CD4-positive, alpha-beta T cell treated with Interleukin-10 for 1 hour (primary cell): ENCODE data around the gene RYR2.
"Not testable (repeated sequence)": the region's sequence is repeated elsewhere in the genome, so short reads cannot be mapped to it uniquely, and the experiment has no call there.

Source experiments
- DNase-seq: peaks from one replicate; pipeline ENCODE4 v3.0.0-alpha.2; 2020

Gene RYR2

DNA sequence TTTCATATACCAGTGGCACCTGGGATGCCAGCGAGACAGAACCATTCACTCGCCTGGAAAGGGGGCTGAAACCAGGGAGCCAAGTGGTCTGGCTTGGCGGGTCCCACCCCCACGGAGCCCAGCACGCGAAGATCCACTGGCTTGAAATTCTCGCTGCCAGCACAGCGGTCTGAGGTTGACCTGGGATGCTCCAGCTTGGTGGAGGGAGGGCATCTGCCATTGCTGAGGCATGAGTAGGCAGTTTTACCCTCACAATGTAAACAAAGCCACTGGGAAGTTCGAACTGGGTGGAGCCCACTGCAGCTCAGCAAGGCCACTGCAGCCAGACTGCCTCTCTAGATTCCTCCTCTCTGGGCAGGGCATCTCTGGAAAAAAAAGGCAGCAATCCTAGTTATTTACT lies 778.6 kb downstream of the RYR2 start:
- DNase-seq = not testable (repeated sequence)

DNA sequence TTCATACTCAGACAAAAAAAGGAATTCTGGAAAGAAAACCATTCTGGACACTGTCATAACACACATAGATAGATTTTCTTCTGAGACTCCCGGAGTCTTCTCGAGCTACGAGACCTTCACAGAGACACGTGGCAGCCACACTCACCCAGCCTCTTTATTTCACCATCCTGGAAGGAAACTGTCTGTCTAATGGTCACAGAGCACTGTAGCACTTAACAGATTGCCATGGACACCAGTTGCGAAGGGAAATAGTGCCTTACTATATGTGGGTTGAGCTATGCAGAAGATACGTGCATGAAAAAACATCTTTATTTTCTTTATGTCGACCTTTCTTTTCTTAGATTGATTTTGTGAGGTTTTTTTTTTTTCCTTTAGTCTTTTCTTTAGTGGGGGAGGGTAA lies 790.9 kb downstream of the RYR2 start:
- DNase-seq = no peak

GRCh38 chr1:237834048-237834447 lies 792.1 kb downstream of the RYR2 start:
- DNase-seq = no peak

DNA sequence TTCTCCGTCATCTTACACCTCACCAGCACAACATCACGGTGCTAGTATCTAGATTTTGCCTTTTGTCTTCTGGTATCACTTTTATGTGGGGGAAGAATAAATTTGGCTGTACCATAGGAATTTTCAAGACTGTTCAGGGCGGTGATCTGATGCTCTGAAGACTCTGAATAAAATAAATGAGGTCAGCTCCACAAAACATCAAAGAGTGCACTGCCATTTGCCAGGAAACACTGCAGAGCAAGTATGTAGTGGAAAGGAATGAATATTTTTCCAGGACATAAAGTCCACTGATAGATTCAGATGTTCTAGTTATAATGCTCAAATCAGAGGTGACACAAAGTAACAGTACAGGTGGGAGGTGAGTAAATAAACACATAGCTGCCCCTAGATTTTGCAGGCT lies 792.5 kb downstream of the RYR2 start:
- no peak for DNase-seq

GRCh38 chr1:237838320-237838719 lies 796.3 kb downstream of the RYR2 start:
- no peak for DNase-seq

GRCh38 chr1:237838904-237839534 lies 797.0 kb downstream of the RYR2 start:
- DNase-seq = no peak

- DNase-seq = no peak
Observed at GRCh38 chr1:237841485-237841884, 799.5 kb downstream of the RYR2 start.

DNA sequence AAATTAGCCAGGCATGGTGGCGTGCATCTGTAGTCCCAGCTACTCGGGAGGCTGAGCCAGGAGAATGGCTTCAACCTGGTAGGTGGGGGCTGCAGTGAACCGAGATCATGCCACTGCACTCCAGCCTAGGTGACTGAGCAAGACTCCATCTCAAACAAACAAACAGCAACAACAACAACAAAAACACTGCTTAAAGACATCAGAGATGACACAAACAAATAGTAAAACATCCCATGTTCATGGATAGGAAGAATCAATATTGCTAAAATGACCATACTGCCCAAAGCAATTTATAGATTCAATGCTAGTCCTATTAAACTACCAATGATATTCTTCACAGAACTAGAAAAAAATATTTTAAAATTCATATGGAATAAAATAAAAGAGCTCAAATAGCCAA lies 801.5 kb downstream of the RYR2 start:
- DNase-seq = not testable (repeated sequence)

GRCh38 chr1:237851210-237851845 lies 809.3 kb downstream of the RYR2 start:
- DNase-seq = no peak

DNA sequence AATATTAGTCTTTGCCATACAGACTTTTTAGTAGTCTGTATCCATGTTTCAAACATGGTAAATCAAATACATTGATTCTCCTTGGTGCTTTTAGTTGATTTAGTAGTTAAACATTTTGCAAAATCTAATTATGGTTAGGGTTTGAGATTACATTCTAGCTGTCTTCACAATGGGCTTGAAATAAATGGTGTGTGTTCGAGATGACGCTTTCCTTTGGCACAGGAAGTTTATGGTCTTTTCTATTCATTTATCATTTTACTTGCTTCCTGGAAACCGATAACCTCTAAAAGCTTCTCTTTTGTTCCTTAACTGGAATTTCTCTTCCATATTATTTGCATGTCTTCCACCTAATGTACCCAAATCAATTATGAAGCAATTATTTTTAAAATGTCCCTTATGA lies 810.4 kb downstream of the RYR2 start:
- no peak for DNase-seq

- no peak for DNase-seq
Observed at GRCh38 chr1:237857455-237857854, 815.5 kb downstream of the RYR2 start.

DNA sequence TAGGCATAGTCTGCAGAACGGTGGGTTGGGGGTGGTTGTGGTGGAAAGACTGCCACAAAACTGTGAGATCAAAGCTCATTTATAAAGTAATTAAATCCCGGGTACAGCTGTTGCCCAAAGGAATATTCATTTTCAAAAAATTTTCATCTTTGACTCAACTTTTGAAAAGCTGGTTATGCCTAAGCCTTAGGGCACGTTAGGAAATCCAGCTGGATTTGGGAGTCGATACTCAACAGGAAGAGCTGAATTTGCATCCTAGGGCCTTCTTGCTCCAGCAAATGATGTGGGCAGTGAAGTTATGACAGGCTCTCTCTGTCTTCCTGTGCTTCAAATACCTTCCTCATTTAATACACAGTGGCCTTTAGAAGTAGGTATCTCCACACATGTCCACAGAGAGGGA lies 817.0 kb downstream of the RYR2 start:
- no peak for DNase-seq

GRCh38 chr1:237861944-237862343 lies 820.0 kb downstream of the RYR2 start:
- DNase-seq = no peak

GRCh38 chr1:237863234-237863633 lies 821.2 kb downstream of the RYR2 start:
- no peak for DNase-seq

- no peak for DNase-seq
Observed at GRCh38 chr1:237864338-237865244, 822.6 kb downstream of the RYR2 start.

GRCh38 chr1:237867380-237867888 lies 825.5 kb downstream of the RYR2 start:
- no peak for DNase-seq

DNA sequence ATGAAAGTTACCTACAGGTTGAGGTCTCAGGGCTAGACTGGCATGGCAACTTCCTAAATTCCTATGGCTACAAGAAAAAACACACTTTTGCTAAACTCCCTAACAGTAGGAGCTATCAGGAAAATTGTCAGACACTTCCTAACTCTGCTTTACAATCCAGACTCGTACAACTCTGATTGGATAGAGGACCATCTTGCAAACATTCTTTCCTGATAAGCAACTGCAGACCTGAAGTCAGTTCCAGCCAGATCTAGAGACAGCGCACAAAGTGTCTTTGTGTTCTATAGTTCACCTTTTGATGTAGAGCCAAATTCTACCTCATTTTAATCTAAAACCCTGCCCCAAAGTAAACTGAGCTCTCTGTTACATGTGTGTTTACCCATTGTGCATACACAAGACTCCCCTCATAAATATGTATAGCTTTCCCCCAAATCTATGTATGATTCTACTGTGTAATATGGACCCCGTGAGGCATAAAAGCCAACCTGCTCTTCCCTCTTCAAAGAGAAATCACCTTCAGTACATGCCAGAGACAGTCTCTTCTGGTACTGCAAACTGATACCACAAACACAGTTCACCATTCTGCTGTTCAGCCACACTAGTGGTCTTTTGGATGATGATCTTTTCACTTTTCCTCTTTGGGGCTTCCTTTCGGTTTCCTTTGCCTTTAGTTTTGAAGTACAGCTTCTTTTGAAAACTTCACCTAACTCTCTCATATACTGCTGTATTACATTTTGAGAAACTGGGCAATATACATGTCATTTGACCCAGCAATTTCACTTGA lies 827.0 kb downstream of the RYR2 start:
- DNase-seq = no peak

DNA sequence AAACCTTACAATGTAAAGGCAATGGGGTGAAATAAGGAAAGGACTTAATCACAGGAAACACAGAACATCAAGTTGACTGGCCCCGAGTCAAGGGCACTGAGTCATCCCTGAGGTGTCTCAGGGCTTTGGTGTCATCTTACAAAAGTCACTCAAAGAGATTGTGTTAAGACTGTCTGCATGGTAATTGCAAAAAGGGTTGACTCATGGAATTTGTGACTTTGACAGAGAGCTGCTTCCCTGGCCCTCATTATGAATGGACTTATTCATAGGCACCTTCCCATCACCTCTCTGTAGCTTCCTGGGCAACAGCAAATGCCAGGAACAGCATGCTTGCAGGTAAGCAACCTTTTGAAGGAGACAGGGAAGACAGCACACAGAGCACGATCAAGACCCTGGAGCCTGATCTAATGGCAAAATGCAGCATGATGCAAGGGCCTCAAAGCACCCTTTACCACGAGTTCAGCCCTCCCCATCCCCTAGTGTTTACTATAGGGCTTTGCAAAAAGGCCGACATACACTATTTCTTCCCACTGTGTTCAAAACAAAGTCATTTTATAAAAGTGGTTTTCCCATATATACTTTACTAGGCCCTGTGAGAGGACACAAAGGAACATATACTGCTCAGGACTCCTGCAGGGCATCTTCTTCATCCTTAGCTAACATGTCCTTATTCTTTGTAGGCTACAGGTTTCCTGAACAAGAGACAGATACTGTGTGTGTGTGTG lies 831.7 kb downstream of the RYR2 start:
- DNase-seq = no peak

DNA sequence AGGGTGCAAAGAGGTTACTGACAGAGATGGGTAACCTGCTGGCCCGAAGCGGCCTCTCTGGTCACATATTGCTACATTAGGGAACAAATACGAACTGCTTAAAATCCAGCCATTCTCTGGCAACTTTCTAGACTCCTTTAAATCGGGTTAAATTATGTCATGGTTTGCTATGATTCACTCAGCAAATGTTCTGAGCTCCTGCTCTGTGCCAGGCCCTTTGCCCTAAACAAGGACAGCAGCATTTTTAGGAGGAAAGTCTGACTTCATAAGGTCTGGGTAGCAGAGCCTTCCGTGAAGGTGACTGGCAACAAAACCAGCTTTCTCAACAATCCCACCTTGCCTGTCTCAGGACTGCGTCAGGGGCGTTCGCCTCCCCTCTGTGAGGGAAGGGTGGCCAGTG lies 833.3 kb downstream of the RYR2 start:
- no peak for DNase-seq

GRCh38 chr1:237877631-237878030 lies 835.6 kb downstream of the RYR2 start:
- DNase-seq = no peak

DNA sequence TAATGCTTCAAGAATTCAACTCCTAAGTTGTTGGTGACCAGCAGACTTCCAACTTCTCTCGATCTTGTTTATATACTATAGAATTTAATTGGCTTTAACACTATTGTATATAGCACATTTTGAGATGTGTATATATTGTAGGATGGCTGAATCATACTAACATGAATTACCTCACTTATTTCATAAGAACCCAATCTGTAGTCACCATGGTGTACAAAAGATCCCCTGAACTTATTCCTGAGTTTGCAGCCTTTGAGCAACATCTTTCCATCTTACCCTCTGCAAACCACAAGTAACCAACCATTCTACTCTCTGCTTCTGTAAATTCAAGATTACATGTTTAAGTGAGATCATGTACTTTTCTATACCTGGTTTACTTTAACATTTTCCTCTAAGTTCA lies 836.4 kb downstream of the RYR2 start:
- DNase-seq = no peak

GRCh38 chr1:237879195-237879594 lies 837.2 kb downstream of the RYR2 start:
- DNase-seq = no peak
